Measurements from ENCODE around the gene SLU7. TPM values are rescaled to one million over a fixed set of nuclear protein-coding genes. Genes with fewer than 3 reads are reported as not detected.

SLU7 gene
- polyA plus RNA-seq = 40.5 TPM
- long read RNA-seq, donor 1, partial matches to known transcripts = 5 of 6 reads
- long read RNA-seq, donor 1, other reads (novel, unspliced or antisense) = 0 of 6 reads
- long read RNA-seq, donor 2, transcript SLU7-201 (16 exons, 3,793 nt) = major isoform, 5 of 31 reads
- long read RNA-seq, donor 2, partial matches to known transcripts = 23 of 31 reads
- long read RNA-seq, donor 2, other reads (novel, unspliced or antisense) = 0 of 31 reads
- long read RNA-seq, donor 3, partial matches to known transcripts = 35 of 41 reads
- long read RNA-seq, donor 3, other reads (novel, unspliced or antisense) = 0 of 41 reads
- long read RNA-seq, donor 4 = 0 reads
- long read RNA-seq, donor 5, partial matches to known transcripts = 6 of 9 reads
- long read RNA-seq, donor 5, other reads (novel, unspliced or antisense) = 0 of 9 reads
- long read RNA-seq, donor 6, partial matches to known transcripts = 21 of 23 reads
- long read RNA-seq, donor 6, other reads (novel, unspliced or antisense) = 0 of 23 reads
- long read RNA-seq, donor 7, partial matches to known transcripts = 5 of 8 reads
- long read RNA-seq, donor 7, other reads (novel, unspliced or antisense) = 0 of 8 reads
- long read RNA-seq, donor 8, transcript SLU7-201 (16 exons, 3,793 nt) = major isoform, 5 of 34 reads
- long read RNA-seq, donor 8, partial matches to known transcripts = 26 of 34 reads
- long read RNA-seq, donor 8, other reads (novel, unspliced or antisense) = 0 of 34 reads
- long read RNA-seq, donor 9, partial matches to known transcripts = 8 of 11 reads
- long read RNA-seq, donor 9, other reads (novel, unspliced or antisense) = 0 of 11 reads
- long read RNA-seq, donor 10, partial matches to known transcripts = 25 of 26 reads
- long read RNA-seq, donor 10, other reads (novel, unspliced or antisense) = 0 of 26 reads
- long read RNA-seq, donor 11 = 0 reads

- H3K27me3 ChIP-seq (ENCODE audit: control insufficient read depth, insufficient read depth, low read length) = no peaks in the 10 kb centered on the region
- 0% methylated on average over 3 of the region's 48 CpGs for WGBS (ENCODE audit: insufficient coverage, low lambda C conversion rate)
- peaks cover 3% of the 10 kb centered on the region for H3K36me3 ChIP-seq (ENCODE audit: control insufficient read depth, insufficient read depth, low read length)
- peaks cover 8% of the 10 kb centered on the region for H3K4me1 ChIP-seq (ENCODE audit: control insufficient read depth, insufficient read depth, low read length)
- H3K4me3 ChIP-seq (ENCODE audit: low read length) = peak within 1 kb of the TSS; percentile 78
- peak within 1 kb of the TSS; percentile 82 for H3K27ac ChIP-seq (ENCODE audit: low read length)
- peak; percentile 95 to 97 for DNase-seq
- no peaks in the 10 kb centered on the region for H3K9me3 ChIP-seq (ENCODE audit: control insufficient read depth, low read depth, low read length)
Measured at GRCh38 chr5:160418561-160419457, at the start of gene SLU7. SLU7 (minus strand) TSS chr5:160419081; CDS start chr5:160415294, 3,787 bp downstream.

- no peak for DNase-seq
- peaks cover 17% of the 10 kb centered on the region for H3K4me1 ChIP-seq (ENCODE audit: control insufficient read depth, insufficient read depth, low read length)
- peaks cover 2% of the 10 kb centered on the region for H3K9me3 ChIP-seq (ENCODE audit: control insufficient read depth, low read depth, low read length)
- H3K4me3 ChIP-seq (ENCODE audit: low read length) = peak overlapping the region; percentile 16
- H3K27me3 ChIP-seq (ENCODE audit: control insufficient read depth, insufficient read depth, low read length) = no peaks in the 10 kb centered on the region
- WGBS (ENCODE audit: insufficient coverage, low lambda C conversion rate) = 86% methylated on average over 3 of the region's 3 CpGs
- no peaks in the 10 kb centered on the region for H3K36me3 ChIP-seq (ENCODE audit: control insufficient read depth, insufficient read depth, low read length)
- no peak overlapping the region for H3K27ac ChIP-seq (ENCODE audit: low read length)
Measured at GRCh38 chr5:160468363-160468975, 49.6 kb upstream of the SLU7 start.

GRCh38 chr5:160467555-160468362 is 48.9 kb upstream of the SLU7 start:
- no peaks in the 10 kb centered on the region for H3K27me3 ChIP-seq (ENCODE audit: control insufficient read depth, insufficient read depth, low read length)
- DNase-seq = peak; percentile 40 to 77
- peak overlapping the region; percentile 16 for H3K4me3 ChIP-seq (ENCODE audit: low read length)
- WGBS (ENCODE audit: insufficient coverage, low lambda C conversion rate) = no CpG with 5 or more reads among the region's 29 CpGs
- no peaks in the 10 kb centered on the region for H3K36me3 ChIP-seq (ENCODE audit: control insufficient read depth, insufficient read depth, low read length)
- peaks cover 18% of the 10 kb centered on the region for H3K4me1 ChIP-seq (ENCODE audit: control insufficient read depth, insufficient read depth, low read length)
- H3K9me3 ChIP-seq (ENCODE audit: control insufficient read depth, low read depth, low read length) = peaks cover 2% of the 10 kb centered on the region
- H3K27ac ChIP-seq (ENCODE audit: low read length) = peak overlapping the region; percentile 39

- no peak overlapping the region for H3K4me3 ChIP-seq (ENCODE audit: low read length)
- H3K9me3 ChIP-seq (ENCODE audit: control insufficient read depth, low read depth, low read length) = no peaks in the 10 kb centered on the region
- peaks cover 18% of the 10 kb centered on the region for H3K4me1 ChIP-seq (ENCODE audit: control insufficient read depth, insufficient read depth, low read length)
- no peak for DNase-seq
- H3K36me3 ChIP-seq (ENCODE audit: control insufficient read depth, insufficient read depth, low read length) = no peaks in the 10 kb centered on the region
- no peaks in the 10 kb centered on the region for H3K27me3 ChIP-seq (ENCODE audit: control insufficient read depth, insufficient read depth, low read length)
- WGBS (ENCODE audit: insufficient coverage, low lambda C conversion rate) = 20% methylated on average over 3 of the region's 9 CpGs
- H3K27ac ChIP-seq (ENCODE audit: low read length) = peak overlapping the region; percentile 39
Measured at GRCh38 chr5:160466889-160467554, 48.1 kb upstream of the SLU7 start.

GRCh38 chr5:160466116-160466515 is 47.2 kb upstream of the SLU7 start:
- H3K9me3 ChIP-seq (ENCODE audit: control insufficient read depth, low read depth, low read length) = no peaks in the 10 kb centered on the region
- 60% methylated on average over 1 of the region's 5 CpGs for WGBS (ENCODE audit: insufficient coverage, low lambda C conversion rate)
- H3K27me3 ChIP-seq (ENCODE audit: control insufficient read depth, insufficient read depth, low read length) = no peaks in the 10 kb centered on the region
- H3K27ac ChIP-seq (ENCODE audit: low read length) = no peak overlapping the region
- DNase-seq = no peak
- H3K4me3 ChIP-seq (ENCODE audit: low read length) = no peak overlapping the region
- H3K4me1 ChIP-seq (ENCODE audit: control insufficient read depth, insufficient read depth, low read length) = peaks cover 18% of the 10 kb centered on the region
- no peaks in the 10 kb centered on the region for H3K36me3 ChIP-seq (ENCODE audit: control insufficient read depth, insufficient read depth, low read length)

GRCh38 chr5:160464466-160464797 is 45.6 kb upstream of the SLU7 start:
- Histone ChIP-seq H3K9me3 (ENCODE audit: control insufficient read depth, low read depth, low read length) (no peaks in the 10 kb centered on the region), H3K27ac (ENCODE audit: low read length) (no peak overlapping the region), H3K4me3 (ENCODE audit: low read length) (no peak overlapping the region), H3K36me3 (ENCODE audit: control insufficient read depth, insufficient read depth, low read length) (no peaks in the 10 kb centered on the region), H3K4me1 (ENCODE audit: control insufficient read depth, insufficient read depth, low read length) (peaks cover 18% of the 10 kb centered on the region), H3K27me3 (ENCODE audit: control insufficient read depth, insufficient read depth, low read length) (no peaks in the 10 kb centered on the region)
- DNase-seq = no peak
- WGBS (ENCODE audit: insufficient coverage, low lambda C conversion rate) = 33% methylated on average over 3 of the region's 4 CpGs

GRCh38 chr5:160463740-160464465 is 45.0 kb upstream of the SLU7 start:
- no peaks in the 10 kb centered on the region for H3K27me3 ChIP-seq (ENCODE audit: control insufficient read depth, insufficient read depth, low read length)
- H3K36me3 ChIP-seq (ENCODE audit: control insufficient read depth, insufficient read depth, low read length) = no peaks in the 10 kb centered on the region
- H3K4me3 ChIP-seq (ENCODE audit: low read length) = no peak overlapping the region
- no peak overlapping the region for H3K27ac ChIP-seq (ENCODE audit: low read length)
- WGBS (ENCODE audit: insufficient coverage, low lambda C conversion rate) = 0% methylated on average over 1 of the region's 7 CpGs
- H3K9me3 ChIP-seq (ENCODE audit: control insufficient read depth, low read depth, low read length) = no peaks in the 10 kb centered on the region
- H3K4me1 ChIP-seq (ENCODE audit: control insufficient read depth, insufficient read depth, low read length) = peaks cover 18% of the 10 kb centered on the region
- DNase-seq = peak; percentile 33 to 70

GRCh38 chr5:160463227-160463626 is 44.3 kb upstream of the SLU7 start:
- Histone ChIP-seq H3K4me3 (ENCODE audit: low read length) (no peak overlapping the region), H3K27me3 (ENCODE audit: control insufficient read depth, insufficient read depth, low read length) (no peaks in the 10 kb centered on the region), H3K36me3 (ENCODE audit: control insufficient read depth, insufficient read depth, low read length) (no peaks in the 10 kb centered on the region), H3K27ac (ENCODE audit: low read length) (no peak overlapping the region), H3K9me3 (ENCODE audit: control insufficient read depth, low read depth, low read length) (no peaks in the 10 kb centered on the region), H3K4me1 (ENCODE audit: control insufficient read depth, insufficient read depth, low read length) (peaks cover 18% of the 10 kb centered on the region)
- 79% methylated on average over 2 of the region's 4 CpGs for WGBS (ENCODE audit: insufficient coverage, low lambda C conversion rate)
- DNase-seq = no peak

Data from large intestine (tissue), 12 donors.